Type B pancreatic cell (in vitro differentiated cells): ENCODE data around the gene ARPC5L. TPM values are rescaled to one million over a fixed set of nuclear protein-coding genes. Genes with fewer than 3 reads are reported as not detected.

ENCODE experiments used
- DNase-seq: peaks from one replicate; pipeline ENCODE4 v3.0.0; 2021; ENCODE audit warnings: mixed read lengths; ENCODE audit not compliant: unreplicated experiment; ENCODE audit errors: extremely low spot score
- H3K27ac Mint-ChIP-seq: 2 replicates; pipeline ENCODE4 v1.8.0; 2021; ENCODE audit warnings: mild to moderate bottlenecking, mixed read lengths
- H3K27me3 Mint-ChIP-seq: 2 replicates; pipeline ENCODE4 v1.8.0; 2021; ENCODE audit warnings: mixed read lengths
- H3K36me3 Mint-ChIP-seq: 2 replicates; pipeline ENCODE4 v1.8.0; 2021; ENCODE audit warnings: mixed read lengths
- H3K4me1 Mint-ChIP-seq: one replicate; pipeline ENCODE4 v1.8.0; 2021; ENCODE audit warnings: mixed read lengths; ENCODE audit not compliant: unreplicated experiment
- H3K4me3 Mint-ChIP-seq: 2 replicates; pipeline ENCODE4 v1.8.0; 2021; ENCODE audit warnings: mild to moderate bottlenecking, mixed read lengths
- H3K9me3 Mint-ChIP-seq: 2 replicates; pipeline ENCODE4 v1.8.0; 2021; ENCODE audit warnings: mixed read lengths
- CTCF ChIP-seq: fragments of 200-600 bp; sonication (generic); conservative IDR thresholded peaks from 2 replicates; pipeline ENCODE4 v1.5.0; 2021; ENCODE audit warnings: antibody characterized with exemption, mild to moderate bottlenecking
- total RNA-seq: library from RNA; stranded (reverse); gene quantifications from 2 replicates; pipeline ENCODE4 v1.2.1, GENCODE V29; 2021; ENCODE audit warnings: low replicate concordance

ARPC5L gene
- total RNA-seq, 1 donor from 2014 or later = 37.9 TPM

- Mint-ChIP-seq H3K9me3 (no peaks in the 10 kb centered on the region), H3K4me1 (peaks cover 15% of the 10 kb centered on the region), H3K36me3 (peaks cover 9% of the 10 kb centered on the region), H3K4me3 (peak overlapping the region; percentile 28), H3K27ac (no peak overlapping the region), H3K27me3 (no peaks in the 10 kb centered on the region)
- TF ChIP-seq CTCF = no peak
- no peak for DNase-seq
Measured at GRCh38 chr9:124858330-124859046, 3.4 kb upstream of the ARPC5L start.

GRCh38 chr9:124859803-124860581, 1.9 kb upstream of the ARPC5L start:
- Mint-ChIP-seq H3K36me3 (peaks cover 9% of the 10 kb centered on the region), H3K27ac (peak overlapping the region; percentile 54), H3K4me1 (peaks cover 16% of the 10 kb centered on the region), H3K27me3 (no peaks in the 10 kb centered on the region), H3K4me3 (peak overlapping the region; percentile 95), H3K9me3 (no peaks in the 10 kb centered on the region)
- TF ChIP-seq CTCF = no peak
- DNase-seq = no peak

GRCh38 chr9:124860582-124861341, 1.2 kb upstream of the ARPC5L start:
- no peak for TF ChIP-seq CTCF
- no peak for DNase-seq
- H3K36me3 Mint-ChIP-seq = peaks cover 9% of the 10 kb centered on the region
- H3K27ac Mint-ChIP-seq = peak overlapping the region; percentile 98
- H3K4me3 Mint-ChIP-seq = peak overlapping the region; percentile 95
- H3K4me1 Mint-ChIP-seq = peaks cover 16% of the 10 kb centered on the region
- no peaks in the 10 kb centered on the region for H3K27me3 Mint-ChIP-seq
- no peaks in the 10 kb centered on the region for H3K9me3 Mint-ChIP-seq

- no peak for DNase-seq
- Mint-ChIP-seq H3K36me3 (peaks cover 9% of the 10 kb centered on the region), H3K4me1 (peaks cover 20% of the 10 kb centered on the region), H3K27ac (peak overlapping the region; percentile 40), H3K4me3 (peak overlapping the region; percentile 71), H3K27me3 (no peaks in the 10 kb centered on the region), H3K9me3 (no peaks in the 10 kb centered on the region)
- no peak for TF ChIP-seq CTCF
Measured at GRCh38 chr9:124863371-124863871, 1.5 kb downstream of the ARPC5L start.
